ENCODE measurements around the gene LIPM. TPM values are rescaled to one million over a fixed set of nuclear protein-coding genes. Genes with fewer than 3 reads are reported as not detected.

Gene LIPM
- total and polyA plus RNA-seq, 2 experiments from 2014 or later, result not detected

- Histone ChIP-seq H3K27ac (no peak overlapping the region), H3K4me3 (no peak overlapping the region), H3K9me3 (ENCODE audit: low read depth) (no peaks in the 10 kb centered on the region), H3K4me1 (ENCODE audit: low read depth) (no peaks in the 10 kb centered on the region), H3K36me3 (no peaks in the 10 kb centered on the region), H3K27me3 (peaks cover 3% of the 10 kb centered on the region)
- no peak for TF ChIP-seq CTCF (IDR thresholded peaks at IDR 0.05; ENCODE audit: low read depth, low read length)
- DNase-seq (ENCODE audit: low read depth in 1 of 2, low spot score in 1 of 2), result peak in 1 of 2 donors; percentile 35
These were observed 37.6 kb downstream of the LIPM start for GRCh38 chr10:88840104-88840503.

GRCh38 chr10:88840881-88841280, 38.4 kb downstream of the LIPM start:
- H3K27me3 ChIP-seq, result no peaks in the 10 kb centered on the region
- H3K4me3 ChIP-seq, result no peak overlapping the region
- H3K36me3 ChIP-seq, result no peaks in the 10 kb centered on the region
- H3K27ac ChIP-seq, result no peak overlapping the region
- no peak for DNase-seq (ENCODE audit: low read depth in 1 of 2, low spot score in 1 of 2)
- H3K4me1 ChIP-seq (ENCODE audit: low read depth), result no peaks in the 10 kb centered on the region
- no peak for TF ChIP-seq CTCF (IDR thresholded peaks at IDR 0.05; ENCODE audit: low read depth, low read length)
- no peaks in the 10 kb centered on the region for H3K9me3 ChIP-seq (ENCODE audit: low read depth)

- H3K27me3 ChIP-seq, result no peaks in the 10 kb centered on the region
- H3K4me3 ChIP-seq, result no peak overlapping the region
- H3K36me3 ChIP-seq, result no peaks in the 10 kb centered on the region
- no peak overlapping the region for H3K27ac ChIP-seq
- no peaks in the 10 kb centered on the region for H3K9me3 ChIP-seq (ENCODE audit: low read depth)
- DNase-seq (ENCODE audit: low read depth in 1 of 2, low spot score in 1 of 2), result no peak
- H3K4me1 ChIP-seq (ENCODE audit: low read depth), result no peaks in the 10 kb centered on the region
- no peak for TF ChIP-seq CTCF (IDR thresholded peaks at IDR 0.05; ENCODE audit: low read depth, low read length)
These were observed 39.0 kb downstream of the LIPM start for GRCh38 chr10:88841316-88842111.

GRCh38 chr10:88843171-88843570, 40.6 kb downstream of the LIPM start:
- no peaks in the 10 kb centered on the region for H3K36me3 ChIP-seq
- no peaks in the 10 kb centered on the region for H3K27me3 ChIP-seq
- H3K4me3 ChIP-seq, result no peak overlapping the region
- TF ChIP-seq CTCF (IDR thresholded peaks at IDR 0.05; ENCODE audit: low read depth, low read length), result no peak
- no peak for DNase-seq (ENCODE audit: low read depth in 1 of 2, low spot score in 1 of 2)
- H3K27ac ChIP-seq, result no peak overlapping the region
- no peaks in the 10 kb centered on the region for H3K9me3 ChIP-seq (ENCODE audit: low read depth)
- H3K4me1 ChIP-seq (ENCODE audit: low read depth), result no peaks in the 10 kb centered on the region

GRCh38 chr10:88848499-88848898, 46.0 kb downstream of the LIPM start:
- TF ChIP-seq CTCF (IDR thresholded peaks at IDR 0.05; ENCODE audit: low read depth, low read length), result no peak
- H3K4me1 ChIP-seq (ENCODE audit: low read depth), result no peaks in the 10 kb centered on the region
- H3K27me3 ChIP-seq, result no peaks in the 10 kb centered on the region
- no peaks in the 10 kb centered on the region for H3K36me3 ChIP-seq
- DNase-seq (ENCODE audit: low read depth in 1 of 2, low spot score in 1 of 2), result peak in 1 of 2 donors; percentile 61
- H3K4me3 ChIP-seq, result no peak overlapping the region
- no peak overlapping the region for H3K27ac ChIP-seq
- no peaks in the 10 kb centered on the region for H3K9me3 ChIP-seq (ENCODE audit: low read depth)

All from cardiac muscle cell (in vitro differentiated cells and primary cell).